ENCODE data around the gene AURKA.

Gene AURKA

DNA sequence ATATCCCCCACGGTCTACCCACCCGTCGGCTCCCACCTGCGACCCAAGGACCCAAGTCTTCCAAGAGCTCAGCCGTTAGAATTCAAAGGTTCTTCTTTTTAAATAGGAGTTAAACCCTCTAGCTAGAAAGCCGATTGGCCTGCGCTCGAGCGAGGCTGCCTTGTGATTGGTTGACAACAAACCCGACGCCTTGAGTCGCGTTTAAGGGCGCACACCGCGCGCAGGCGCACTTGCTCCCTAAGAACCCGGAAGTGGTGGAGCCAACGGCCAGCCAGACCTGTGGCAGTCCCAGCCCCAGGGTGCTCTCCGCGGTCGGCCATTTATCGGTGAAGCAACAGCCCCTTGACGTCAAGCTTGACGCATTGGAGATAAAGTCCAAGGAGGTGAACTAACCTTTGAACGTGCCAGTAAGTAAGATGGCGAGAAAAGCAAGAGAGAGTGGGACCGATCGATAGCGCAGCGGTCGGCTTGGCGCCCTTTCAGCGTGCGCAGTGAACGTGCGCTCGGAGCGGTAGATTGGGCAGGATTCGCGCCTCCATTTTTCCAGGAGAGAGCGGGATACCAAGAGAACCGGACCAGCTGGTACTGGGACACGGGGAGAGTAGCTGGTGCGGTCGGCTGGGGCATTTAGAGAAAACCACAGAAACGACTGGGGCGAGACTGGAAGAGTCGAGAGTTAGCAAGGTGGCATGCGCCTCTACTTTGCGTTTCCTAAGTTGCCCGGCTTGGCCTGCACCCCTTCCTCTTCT, at the start of gene AURKA, which contains the start of gene CSTF1:
TSS of gene AURKA (minus strand) at position 84 of the 749 bp plus-strand sequence. CDS start 4,018 bp downstream, outside the sequence.
TSS of gene CSTF1 (plus strand) at position 514 of the 749 bp plus-strand sequence. CDS start 2,908 bp downstream, outside the sequence.
- intact Hi-C loops (cut with DNase I; ENCODE audit: low total_unique reads), result loop anchor here (5.0 kb wide), 1 partner anchor 80 kb away; no protein-coding TSS in a partner anchor
- DNase-seq, result peak; percentile 100
- Histone ChIP-seq H3K27me3 (no peaks in the 10 kb centered on the region), H3K9me3 (no peaks in the 10 kb centered on the region), H3K4me3 (peak within 1 kb of the TSS; percentile 61 to 89), H3K4me1 (peaks cover 0 to 21% (median 19%) of the 10 kb centered on the region in 4 donors), H3K36me3 (peaks cover 17 to 22% (median 21%) of the 10 kb centered on the region in 3 donors), H3K27ac (peak within 1 kb of the TSS; percentile 81 to 89)
- TF ChIP-seq CTCF (IDR thresholded peaks at IDR 0.05), result no peak

DNA sequence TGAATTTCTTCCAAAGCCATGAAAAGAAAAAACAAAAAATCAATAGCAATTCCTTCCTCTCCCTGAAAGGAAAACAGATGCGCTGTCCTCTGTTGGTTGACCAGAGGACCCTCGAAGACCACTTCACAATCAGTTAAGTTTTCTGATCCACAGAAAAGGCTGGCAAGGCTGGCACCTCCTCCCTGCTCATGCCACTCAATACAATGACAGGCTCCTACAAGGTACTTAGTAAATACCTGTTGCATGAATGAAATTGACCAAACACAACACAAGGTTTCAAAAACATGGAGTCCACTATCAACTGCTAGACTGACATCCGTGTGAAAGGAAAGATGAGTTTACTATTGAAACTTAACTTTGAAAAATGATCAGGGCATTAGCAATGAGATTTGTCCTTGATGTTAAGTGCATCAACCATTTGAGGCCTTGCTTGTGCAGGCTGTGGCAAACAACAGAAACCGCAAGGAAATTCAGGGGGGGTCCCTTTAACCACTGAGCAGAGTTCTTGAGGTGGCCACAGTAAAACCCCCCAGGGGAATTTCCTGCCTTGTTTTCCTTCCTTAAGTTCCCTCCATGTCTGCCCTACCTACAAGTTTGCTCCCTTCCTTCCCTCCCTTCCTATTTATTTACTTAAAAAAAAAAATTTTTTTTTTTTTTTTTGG, 48.5 kb upstream of the AURKA start:
- TF ChIP-seq CTCF (IDR thresholded peaks at IDR 0.05), result no peak
- H3K27me3 ChIP-seq, result peaks cover 0 to under 1% of the 10 kb centered on the region in 2 donors
- peak in 1 of 2 donors; percentile 21 for DNase-seq
- H3K4me3 ChIP-seq, result no peak overlapping the region
- no peaks in the 10 kb centered on the region for H3K36me3 ChIP-seq
- H3K4me1 ChIP-seq, result no peaks in the 10 kb centered on the region
- H3K9me3 ChIP-seq, result no peaks in the 10 kb centered on the region
- no peak overlapping the region for H3K27ac ChIP-seq
- intact Hi-C loops (cut with DNase I; ENCODE audit: low total_unique reads), result no loop called here

DNA sequence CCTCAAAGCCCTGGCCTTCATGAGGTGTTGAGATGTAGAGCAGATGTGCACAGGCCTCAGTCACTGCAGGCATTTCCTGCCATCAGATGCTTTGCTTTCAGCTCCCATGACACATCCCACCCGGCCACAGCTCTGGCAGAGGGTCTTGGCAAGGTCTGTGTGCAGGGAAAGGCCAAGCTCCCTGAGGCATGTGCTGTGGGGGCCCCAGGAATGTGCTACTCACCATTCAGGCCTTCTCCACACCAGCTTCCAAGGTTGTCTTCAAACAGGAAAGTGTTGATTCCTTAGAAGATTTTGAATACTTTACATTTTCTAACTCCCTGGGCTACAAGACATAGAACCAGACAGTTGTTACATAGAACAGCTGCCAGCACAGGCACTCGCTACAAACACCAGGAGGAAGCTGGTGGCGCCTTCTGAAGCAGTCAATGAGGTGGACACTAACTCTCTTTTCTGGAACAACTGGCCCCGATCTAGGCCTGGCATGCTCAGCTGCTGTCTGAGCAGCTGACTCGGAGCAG, 47.8 kb upstream of the AURKA start:
- H3K9me3 ChIP-seq, result no peaks in the 10 kb centered on the region
- no peaks in the 10 kb centered on the region for H3K36me3 ChIP-seq
- H3K27ac ChIP-seq, result no peak overlapping the region
- no peak overlapping the region for H3K4me3 ChIP-seq
- intact Hi-C loops (cut with DNase I; ENCODE audit: low total_unique reads), result no loop called here
- no peaks in the 10 kb centered on the region for H3K27me3 ChIP-seq
- TF ChIP-seq CTCF (IDR thresholded peaks at IDR 0.05), result no peak
- DNase-seq, result peak in 1 of 2 donors; percentile 28
- no peaks in the 10 kb centered on the region for H3K4me1 ChIP-seq

GRCh38 chr20:56438284-56438683, 46.3 kb upstream of the AURKA start:
- no peaks in the 10 kb centered on the region for H3K4me1 ChIP-seq
- no peaks in the 10 kb centered on the region for H3K36me3 ChIP-seq
- H3K27me3 ChIP-seq, result no peaks in the 10 kb centered on the region
- H3K9me3 ChIP-seq, result no peaks in the 10 kb centered on the region
- H3K27ac ChIP-seq, result no peak overlapping the region
- no peak overlapping the region for H3K4me3 ChIP-seq
- TF ChIP-seq CTCF (IDR thresholded peaks at IDR 0.05), result no peak
- DNase-seq, result no peak
- intact Hi-C loops (cut with DNase I; ENCODE audit: low total_unique reads), result no loop called here

GRCh38 chr20:56437196-56437960, 45.4 kb upstream of the AURKA start:
- intact Hi-C loops (cut with DNase I; ENCODE audit: low total_unique reads), result no loop called here
- no peak overlapping the region for H3K27ac ChIP-seq
- no peaks in the 10 kb centered on the region for H3K36me3 ChIP-seq
- DNase-seq, result peak in 1 of 2 donors; percentile 38
- no peak overlapping the region for H3K4me3 ChIP-seq
- H3K27me3 ChIP-seq, result no peaks in the 10 kb centered on the region
- no peaks in the 10 kb centered on the region for H3K4me1 ChIP-seq
- no peak for TF ChIP-seq CTCF (IDR thresholded peaks at IDR 0.05)
- H3K9me3 ChIP-seq, result no peaks in the 10 kb centered on the region
